H9 (cell line): Measurements from ENCODE around the gene PPFIBP2. TPM values are rescaled to one million over a fixed set of nuclear protein-coding genes. Genes with fewer than 3 reads are reported as not detected.

Experiments
- DNase-seq: peaks from one replicate; pipeline ENCODE4 v3.0.0-alpha.2; 2017
- H2AFZ ChIP-seq: one replicate; pipeline ENCODE4 v1.6.1; 2013; ENCODE audit warnings: mild to moderate bottlenecking, low read length, control low read depth, moderate library complexity
- H2AK5ac ChIP-seq: 2 replicates; pipeline ENCODE4 v1.6.1; 2013; ENCODE audit warnings: low read length, control low read depth, mixed read lengths; ENCODE audit not compliant: insufficient read length
- H2BK120ac ChIP-seq: one replicate; pipeline ENCODE4 v1.6.1; 2013; ENCODE audit warnings: low read depth, mild to moderate bottlenecking, low read length, control low read depth, inconsistent platforms; ENCODE audit not compliant: poor library complexity, severe bottlenecking
- H2BK12ac ChIP-seq: 2 replicates; pipeline ENCODE4 v1.6.1; 2013; ENCODE audit warnings: low read length, control low read depth, mixed read lengths, low read depth; ENCODE audit not compliant: insufficient read length
- H2BK15ac ChIP-seq: 2 replicates; pipeline ENCODE4 v1.6.1; 2013; ENCODE audit warnings: low read depth, low read length, control low read depth
- H2BK20ac ChIP-seq: one replicate; pipeline ENCODE4 v1.6.1; 2013; ENCODE audit warnings: low read depth, mild to moderate bottlenecking, low read length, control low read depth, inconsistent platforms; ENCODE audit not compliant: poor library complexity, severe bottlenecking
- H2BK5ac ChIP-seq: 2 replicates; pipeline ENCODE4 v1.6.1; 2013; ENCODE audit warnings: low read length, control low read depth, mixed read lengths; ENCODE audit not compliant: insufficient read length
- H3K14ac ChIP-seq: 2 replicates; pipeline ENCODE4 v1.6.1; 2013; ENCODE audit warnings: low read length, control low read depth; ENCODE audit not compliant: insufficient read depth
- H3K18ac ChIP-seq: 2 replicates; pipeline ENCODE4 v1.6.1; 2013; ENCODE audit warnings: low read depth, mild to moderate bottlenecking, mixed read lengths, low read length, control low read depth; ENCODE audit not compliant: insufficient read length
- H3K23ac ChIP-seq: 2 replicates; pipeline ENCODE4 v1.6.1; 2013; ENCODE audit warnings: low read length, control low read depth, mixed read lengths, low read depth; ENCODE audit not compliant: insufficient read length
- H3K23me2 ChIP-seq: 2 replicates; pipeline ENCODE4 v1.6.1; 2013; ENCODE audit warnings: low read depth, mild to moderate bottlenecking, mixed read lengths, low read length, control low read depth; ENCODE audit not compliant: insufficient read length, poor library complexity, severe bottlenecking
- H3K27ac ChIP-seq: 2 replicates; pipeline ENCODE4 v1.5.1; 2013; ENCODE audit warnings: low read length, control low read depth, mixed read lengths, low read depth; ENCODE audit not compliant: insufficient read length
- H3K27me3 ChIP-seq: 2 replicates; pipeline ENCODE4 v1.6.1; 2013; ENCODE audit warnings: low read length, control low read depth, inconsistent platforms; ENCODE audit not compliant: insufficient read depth
- H3K4ac ChIP-seq: 2 replicates; pipeline ENCODE4 v1.6.1; 2013; ENCODE audit warnings: low read depth, mild to moderate bottlenecking, control low read depth, inconsistent platforms, low read length, moderate library complexity
- H3K4me1 ChIP-seq: 2 replicates; pipeline ENCODE4 v1.6.1; 2013; ENCODE audit warnings: low read length, control low read depth, inconsistent platforms; ENCODE audit not compliant: insufficient read depth
- H3K4me2 ChIP-seq: 2 replicates; pipeline ENCODE4 v1.6.1; 2013; ENCODE audit warnings: low read length, control low read depth, mixed read lengths; ENCODE audit not compliant: insufficient read length, insufficient read depth
- H3K56ac ChIP-seq: 2 replicates; pipeline ENCODE4 v1.6.1; 2013; ENCODE audit warnings: low read depth, mild to moderate bottlenecking, mixed read lengths, low read length, control low read depth; ENCODE audit not compliant: insufficient read length
- H3K79me1 ChIP-seq: 2 replicates; pipeline ENCODE4 v1.6.1; 2013; ENCODE audit warnings: low read depth, mild to moderate bottlenecking, moderate library complexity, low read length, control low read depth, inconsistent platforms; ENCODE audit not compliant: insufficient read depth, poor library complexity, severe bottlenecking
- H3K79me2 ChIP-seq: 2 replicates; pipeline ENCODE4 v1.6.1; 2013; ENCODE audit warnings: low read length, control low read depth, inconsistent platforms; ENCODE audit not compliant: insufficient read depth
- H3K9ac ChIP-seq: 2 replicates; pipeline ENCODE4 v1.6.1; 2013; ENCODE audit warnings: low read length, control low read depth, mixed read lengths; ENCODE audit not compliant: insufficient read length; ENCODE audit errors: extremely low read depth
- H3K9me3 ChIP-seq: one replicate; pipeline ENCODE4 v1.6.1; 2013; ENCODE audit warnings: low read depth, low read length, inconsistent platforms; ENCODE audit not compliant: control insufficient read depth
- H3T11ph ChIP-seq: one replicate; pipeline ENCODE4 v1.6.1; 2013; ENCODE audit warnings: mild to moderate bottlenecking, low read length, control low read depth, inconsistent platforms
- H4K20me1 ChIP-seq: one replicate; pipeline ENCODE4 v1.6.1; 2013; ENCODE audit not compliant: control insufficient read depth, insufficient read length, insufficient read depth
- H4K5ac ChIP-seq: 2 replicates; pipeline ENCODE4 v1.6.1; 2013; ENCODE audit warnings: low read depth, mild to moderate bottlenecking, mixed read lengths, low read length, control low read depth; ENCODE audit not compliant: insufficient read length
- H4K8ac ChIP-seq: replicated peaks from 2 replicates; pipeline ENCODE4 v1.6.1; 2013; ENCODE audit warnings: low read length, control low read depth, mixed read lengths, low read depth; ENCODE audit not compliant: insufficient read length
- H4K91ac ChIP-seq: 2 replicates; pipeline ENCODE4 v1.6.1; 2013; ENCODE audit warnings: low read depth, mild to moderate bottlenecking, moderate library complexity, mixed read lengths, low read length, control low read depth; ENCODE audit not compliant: insufficient read length
- H3K27ac Mint-ChIP-seq, 3 experiments: 2 replicates in 2 of 3; 3 replicates in 1 of 3; pipeline ENCODE4 v1.8.0; 2020 to 2021; ENCODE audit warnings: mixed read lengths in 3 of 3, mild to moderate bottlenecking in 1 of 3, moderate library complexity in 1 of 3
- H3K27me3 Mint-ChIP-seq: 2 replicates; pipeline ENCODE4 v1.8.0; 2021; ENCODE audit warnings: low read depth, mild to moderate bottlenecking, moderate library complexity, mixed read lengths
- H3K36me3 Mint-ChIP-seq, 3 experiments: 2 replicates in 2 of 3; 3 replicates in 1 of 3; pipeline ENCODE4 v1.8.0; 2020 to 2021; ENCODE audit warnings: low read depth in 3 of 3, mixed read lengths in 3 of 3; ENCODE audit not compliant: insufficient read depth in 1 of 3
- H3K4me1 Mint-ChIP-seq, 2 experiments: 2 replicates each; pipeline ENCODE4 v1.8.0; 2020; ENCODE audit warnings: mixed read lengths in 2 of 2
- H3K4me3 Mint-ChIP-seq, 2 experiments: 2 replicates in 1 of 2; 3 replicates in 1 of 2; pipeline ENCODE4 v1.8.0; 2020 to 2021; ENCODE audit warnings: mild to moderate bottlenecking in 2 of 2, mixed read lengths in 2 of 2, moderate library complexity in 1 of 2
- H3K9me3 Mint-ChIP-seq, 2 experiments: 2 replicates in 1 of 2; 3 replicates in 1 of 2; pipeline ENCODE4 v1.8.0; 2020; ENCODE audit warnings: mild to moderate bottlenecking in 2 of 2, mixed read lengths in 2 of 2, moderate library complexity in 1 of 2
- CTCF ChIP-seq: fragments of 200-600 bp; sonication (generic); conservative IDR thresholded peaks from 3 replicates; pipeline ENCODE4 v1.8.0; 2021; ENCODE audit warnings: antibody characterized with exemption, mild to moderate bottlenecking
- WGBS: extraction: QIAGEN DNeasy Blood & Tissue Kit; methylation state at CpG from one replicate; pipeline ENCODE4 v1.1.7; 2013; ENCODE audit warnings: missing lambda C conversion rate, low lambda C conversion rate, mixed read lengths; ENCODE audit not compliant: insufficient read length; ENCODE audit errors: extremely low coverage; 5-methylcytosine and 5-hydroxymethylcytosine counted together
- total RNA-seq: library from RNA; stranded (reverse); gene quantifications from 2 replicates; pipeline ENCODE4 v1.2.1, GENCODE V29; 2021

PPFIBP2 gene
- total RNA-seq, 1 experiment from 2014 or later: 8.3 TPM

DNA sequence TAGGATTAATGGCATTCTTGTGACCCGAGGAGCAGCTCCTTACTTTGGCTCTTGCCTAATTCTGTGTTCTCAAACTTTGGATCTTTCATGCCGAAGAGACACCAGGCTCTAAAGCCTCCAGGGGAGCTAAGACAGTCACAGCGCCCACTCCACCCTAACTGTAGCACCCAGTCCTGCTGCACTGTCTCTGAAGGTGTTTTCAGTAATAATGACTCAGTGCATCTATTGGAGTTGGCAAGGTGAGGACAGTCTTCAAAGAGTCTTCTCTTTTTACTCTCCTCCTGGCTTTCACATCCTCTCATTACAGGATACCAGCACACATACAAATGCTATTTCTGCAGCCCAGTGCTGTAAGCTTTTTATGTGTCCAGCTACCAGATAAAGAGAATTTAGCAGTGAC, 69.4 kb downstream of the PPFIBP2 start:
- H3K36me3 Mint-ChIP-seq: peaks cover 0 to 2% (median 0%) of the 10 kb centered on the region in 3 experiments; a peak in 2 of 7 replicates
- H3K27ac Mint-ChIP-seq: no peak overlapping the region; a peak in 1 of 7 replicates
- H2BK120ac ChIP-seq: no peak overlapping the region
- H4K8ac ChIP-seq: no peak overlapping the region
- H4K5ac ChIP-seq: no peak overlapping the region
- H3K23ac ChIP-seq: no peak overlapping the region
- no peaks in the 10 kb centered on the region; the same call in 1 of the 2 replicates for H3K27me3 Mint-ChIP-seq
- no peak overlapping the region for H3K18ac ChIP-seq
- H3K27ac ChIP-seq: no peak overlapping the region
- H3K4me2 ChIP-seq: no peak overlapping the region
- no peaks in the 10 kb centered on the region for H3K79me2 ChIP-seq
- no peak overlapping the region for H3K14ac ChIP-seq
- H2BK20ac ChIP-seq: no peak overlapping the region
- no peaks in the 10 kb centered on the region for H3K9me3 Mint-ChIP-seq
- H3K23me2 ChIP-seq: no peaks in the 10 kb centered on the region
- H2AK5ac ChIP-seq: no peak overlapping the region
- H3T11ph ChIP-seq: no peak overlapping the region
- H3K4ac ChIP-seq: no peak overlapping the region
- H2BK15ac ChIP-seq: no peak overlapping the region
- no peak for DNase-seq
- no peaks in the 10 kb centered on the region for H3K9me3 ChIP-seq
- H2BK12ac ChIP-seq: no peak overlapping the region
- H3K4me3 Mint-ChIP-seq: no peak overlapping the region
- TF ChIP-seq CTCF: no peak
- no peaks in the 10 kb centered on the region for H3K27me3 ChIP-seq
- H3K79me1 ChIP-seq: no peaks in the 10 kb centered on the region
- H3K9ac ChIP-seq: no peak overlapping the region
- H3K4me1 Mint-ChIP-seq: peaks cover 18 to 28% of the 10 kb centered on the region in 2 experiments
- H4K20me1 ChIP-seq: no peaks in the 10 kb centered on the region
- H4K91ac ChIP-seq: no peak overlapping the region
- no peak overlapping the region for H3K56ac ChIP-seq
- peaks cover 4% of the 10 kb centered on the region; the same call in 1 of the 2 replicates for H3K4me1 ChIP-seq
- no peak overlapping the region for H2BK5ac ChIP-seq
- no CpG with 5 or more reads among the region's 3 CpGs for WGBS
- H2AFZ ChIP-seq: no peak overlapping the region
